DOHH2 (cell line): ENCODE measurements around the gene METTL8.
A peak's percentile ranks its signal among the peaks of the same experiment; 100 is the strongest.
"Not testable (repeated sequence)": the region's sequence is repeated elsewhere in the genome, so short reads cannot be mapped to it uniquely, and the experiment has no call there.

ENCODE experiments used
- H3F3A ChIP-seq: fragments of 200-600 bp; sonication (generic), shearing (Covaris generic); 2 replicates; pipeline ENCODE4 v1.6.0; 2016; ENCODE audit warnings: antibody characterized with exemption, mild to moderate bottlenecking; ENCODE audit not compliant: control insufficient read depth, insufficient read depth
- H3K27ac ChIP-seq: fragments of 200-600 bp; sonication (generic); 2 replicates; pipeline ENCODE4 v1.5.1; 2014; ENCODE audit warnings: low read depth, mild to moderate bottlenecking, low read length, moderate library complexity
- H3K27me3 ChIP-seq: fragments of 200-600 bp; sonication (generic); 2 replicates; pipeline ENCODE4 v1.6.1; 2014; ENCODE audit warnings: mild to moderate bottlenecking, low read length, mixed read lengths; ENCODE audit not compliant: control insufficient read depth
- H3K36me3 ChIP-seq: fragments of 200-600 bp; sonication (generic); 2 replicates; pipeline ENCODE4 v1.6.1; 2014; ENCODE audit warnings: mild to moderate bottlenecking, low read length, moderate library complexity, mixed read lengths; ENCODE audit not compliant: control insufficient read depth
- H3K4me1 ChIP-seq: fragments of 200-600 bp; sonication (generic); 2 replicates; pipeline ENCODE4 v1.6.1; 2014; ENCODE audit warnings: mild to moderate bottlenecking, low read length, mixed read lengths; ENCODE audit not compliant: control insufficient read depth
- H3K4me2 ChIP-seq: fragments of 200-600 bp; sonication (generic); 2 replicates; pipeline ENCODE4 v1.6.0; 2014; ENCODE audit warnings: mild to moderate bottlenecking, low read length, moderate library complexity
- H3K4me3 ChIP-seq: fragments of 200-600 bp; sonication (generic); 2 replicates; pipeline ENCODE4 v1.5.1; 2014; ENCODE audit warnings: mild to moderate bottlenecking, low read length, mixed read lengths
- H3K79me2 ChIP-seq: fragments of 200-600 bp; sonication (generic); 2 replicates; pipeline ENCODE4 v1.6.1; 2014; ENCODE audit warnings: mild to moderate bottlenecking, low read length, mixed read lengths; ENCODE audit not compliant: control insufficient read depth
- H3K9me2 ChIP-seq: fragments of 200-600 bp; sonication (generic); replicated peaks from 2 replicates; pipeline ENCODE4 v1.6.1; 2014; ENCODE audit warnings: mild to moderate bottlenecking, low read length, mixed read lengths; ENCODE audit not compliant: control insufficient read depth
- H3K9me3 ChIP-seq: fragments of 200-600 bp; sonication (generic); 2 replicates; pipeline ENCODE4 v1.6.1; 2014; ENCODE audit warnings: antibody characterized with exemption, low read length, mixed read lengths; ENCODE audit not compliant: control insufficient read depth, insufficient read depth
- H4K20me1 ChIP-seq: fragments of 200-600 bp; sonication (generic); 2 replicates; pipeline ENCODE4 v1.6.0; 2014; ENCODE audit warnings: low read depth, mild to moderate bottlenecking, antibody characterized with exemption, low read length, moderate library complexity; ENCODE audit not compliant: control insufficient read depth, insufficient read depth
- CTCF ChIP-seq: fragments of 200-600 bp; sonication (generic); IDR thresholded peaks from one replicate; pipeline ENCODE4 v1.5.1; 2014; ENCODE audit warnings: antibody characterized with exemption, mild to moderate bottlenecking, low read depth, low read length; ENCODE audit not compliant: poor library complexity, severe bottlenecking
- EZH2phosphoT487 ChIP-seq: fragments of 200-600 bp; sonication (generic); IDR thresholded peaks from 2 replicates; pipeline ENCODE4 v1.6.1; 2017; ENCODE audit warnings: borderline replicate concordance, mild to moderate bottlenecking, antibody characterized with exemption, low read length, moderate library complexity, mixed read lengths

Gene METTL8

GRCh38 chr2:171362396-171362795 is 71.4 kb downstream of the METTL8 start:
- H3K79me2 ChIP-seq = no peaks in the 10 kb centered on the region
- no peaks in the 10 kb centered on the region for H3K27me3 ChIP-seq
- H3K27ac ChIP-seq = no peak overlapping the region
- H3K36me3 ChIP-seq = peaks cover 10% of the 10 kb centered on the region
- H3F3A ChIP-seq = no peaks in the 10 kb centered on the region
- no peak overlapping the region for H3K4me3 ChIP-seq
- H3K4me1 ChIP-seq = peaks cover 9% of the 10 kb centered on the region
- H4K20me1 ChIP-seq = no peaks in the 10 kb centered on the region
- no peak overlapping the region for H3K4me2 ChIP-seq
- H3K9me2 ChIP-seq = no peaks in the 10 kb centered on the region
- peaks cover 8% of the 10 kb centered on the region for H3K9me3 ChIP-seq
- TF ChIP-seq EZH2phosphoT487 = no peak
- no peak for TF ChIP-seq CTCF

- Histone ChIP-seq H3F3A (no peaks in the 10 kb centered on the region), H3K9me2 (no peaks in the 10 kb centered on the region), H3K27ac (no peak overlapping the region), H3K36me3 (peaks cover 13% of the 10 kb centered on the region), H3K9me3 (peaks cover 8% of the 10 kb centered on the region), H3K4me3 (no peak overlapping the region), H3K27me3 (no peaks in the 10 kb centered on the region), H4K20me1 (no peaks in the 10 kb centered on the region), H3K79me2 (no peaks in the 10 kb centered on the region), H3K4me1 (peaks cover 9% of the 10 kb centered on the region), H3K4me2 (no peak overlapping the region)
- TF ChIP-seq CTCF (no peak), EZH2phosphoT487 (no peak)
Observed at GRCh38 chr2:171360905-171361304, 72.9 kb downstream of the METTL8 start.

- not testable (repeated sequence) for H3K9me2 ChIP-seq, H3K36me3 ChIP-seq, H3K4me1 ChIP-seq, H4K20me1 ChIP-seq, H3K79me2 ChIP-seq, H3K9me3 ChIP-seq, H3F3A ChIP-seq, H3K27me3 ChIP-seq, H3K27ac ChIP-seq, H3K4me3 ChIP-seq, H3K4me2 ChIP-seq
Observed at GRCh38 chr2:171353746-171354145, 80.0 kb downstream of the METTL8 start.

GRCh38 chr2:171348056-171348455 is 85.7 kb downstream of the METTL8 start:
- Histone ChIP-seq H3K4me2 (0 out of 2 replicates have a peak overlapping the region, but pooled peaks have one; percentile 18), H3K9me2 (no peaks in the 10 kb centered on the region), H3F3A (peaks cover 9% of the 10 kb centered on the region), H3K36me3 (no peaks in the 10 kb centered on the region), H3K27me3 (no peaks in the 10 kb centered on the region), H3K27ac (no peak overlapping the region), H4K20me1 (no peaks in the 10 kb centered on the region), H3K4me1 (peaks cover 26% of the 10 kb centered on the region), H3K79me2 (no peaks in the 10 kb centered on the region), H3K9me3 (no peaks in the 10 kb centered on the region), H3K4me3 (no peak overlapping the region)
- TF ChIP-seq EZH2phosphoT487 = no peak
